Lung (tissue), 12 donors: ENCODE measurements around the gene DNLZ. TPM values are rescaled to one million over a fixed set of nuclear protein-coding genes. Genes with fewer than 3 reads are reported as not detected.

Experiments
- ATAC-seq: fragments of 200-7000 bp; cut with Tn5 transposase; one replicate; pipeline ENCODE4 v1.9.1; 2020; ENCODE audit warnings: moderate number of reproducible peaks; ENCODE audit not compliant: insufficient read depth, low FRiP score
- DNase-seq, 3 donors: peaks; one replicate each; pipeline ENCODE4 v3.0.0-alpha.2; 2013 to 2017
- H3K27ac ChIP-seq, 2 donors: one replicate each; pipeline ENCODE4 v1.5.1; 2013; ENCODE audit warnings: mild to moderate bottlenecking in 2 of 2, moderate library complexity in 2 of 2, control low read depth in 1 of 2, inconsistent platforms in 1 of 2, low read depth in 1 of 2, low read length in 1 of 2
- H3K27me3 ChIP-seq, 3 donors: one replicate each; pipeline ENCODE4 v1.5.1; 2013; ENCODE audit warnings: low read length in 2 of 3; ENCODE audit not compliant: control insufficient read depth in 3 of 3, insufficient read depth in 3 of 3
- H3K36me3 ChIP-seq, 4 donors: one replicate each; pipeline ENCODE4 v1.5.1; 2013; ENCODE audit warnings: low read length in 4 of 4, mild to moderate bottlenecking in 1 of 4, moderate library complexity in 1 of 4; ENCODE audit not compliant: control insufficient read depth in 4 of 4, insufficient read depth in 4 of 4
- H3K4me1 ChIP-seq, 5 donors: one replicate each; pipeline ENCODE4 v1.5.1; 2013; ENCODE audit warnings: low read length in 5 of 5, mild to moderate bottlenecking in 2 of 5, moderate library complexity in 1 of 5; ENCODE audit not compliant: control insufficient read depth in 5 of 5, insufficient read depth in 5 of 5
- H3K4me3 ChIP-seq: one replicate; pipeline ENCODE4 v1.5.1; 2013; ENCODE audit warnings: mild to moderate bottlenecking, control low read depth, moderate library complexity
- H3K9ac ChIP-seq, 2 donors: one replicate each; pipeline ENCODE4 v1.5.1; 2013; ENCODE audit warnings: low read length in 2 of 2, control low read depth in 1 of 2; ENCODE audit not compliant: insufficient read depth in 1 of 2
- H3K9me3 ChIP-seq, 4 donors: one replicate each; pipeline ENCODE4 v1.5.1; 2013; ENCODE audit warnings: low read length in 3 of 4, mild to moderate bottlenecking in 1 of 4, moderate library complexity in 1 of 4; ENCODE audit not compliant: control insufficient read depth in 4 of 4, insufficient read depth in 3 of 4
- CTCF ChIP-seq: IDR thresholded peaks from 2 replicates; pipeline ENCODE4 v1.5.1; 2012; ENCODE audit warnings: mild to moderate bottlenecking; ENCODE audit errors: control extremely low read depth, extremely low read depth
- WGBS, 2 donors: extraction: QIAGEN DNeasy Blood & Tissue Kit; methylation state at CpG; one replicate each; pipeline ENCODE4 v1.1.7; 2013; 5-methylcytosine and 5-hydroxymethylcytosine counted together
- polyA plus RNA-seq, 2 donors: library from polyadenylated mRNA; stranded (reverse); fragments of 200-250 nt; gene quantifications; one replicate each; pipeline ENCODE4 v1.2.1, GENCODE V29; 2013
- total RNA-seq, 2 donors: library from RNA; depleted of rRNA in 1 of 2; stranded (reverse); fragments of >200 nt in 1 of 2; gene quantifications; one replicate each; pipeline ENCODE4 v1.2.1, GENCODE V29; 2014 to 2021
- donor health status: control.
- donor health status: control.
- donor health status: Bipolar disorder and iron deficiency.
- donor health status: healthy.
- donor health status: DM: yes; HTN: yes; CAD: no.

Gene DNLZ
- total and polyA plus RNA-seq, 4 donors: 7.7 to 34.3 (median 16.8) TPM

GRCh38 chr9:136346927-136347465 lies 16.5 kb downstream of the DNLZ start:
- Histone ChIP-seq H3K27ac (no peak overlapping the region), H3K27me3 (no peaks in the 10 kb centered on the region), H3K9ac (no peak overlapping the region), H3K36me3 (peaks cover 0 to 6% (median 1%) of the 10 kb centered on the region in 4 donors), H3K4me1 (peaks cover 0 to 30% (median 4%) of the 10 kb centered on the region in 5 donors), H3K9me3 (no peaks in the 10 kb centered on the region), H3K4me3 (no peak overlapping the region)
- ATAC-seq (no peak), DNase-seq (no peak)
- TF ChIP-seq CTCF: no peak
- 84 to 93% methylated on average over 20 of the region's 20 CpGs for WGBS, 2 donors

GRCh38 chr9:136346157-136346481 lies 17.4 kb downstream of the DNLZ start:
- Histone ChIP-seq H3K4me3 (no peak overlapping the region), H3K27ac (peak overlapping the region; percentile 36 to 61), H3K4me1 (peaks cover 0 to 34% (median 4%) of the 10 kb centered on the region in 5 donors)

GRCh38 chr9:136345281-136346156 lies 18.0 kb downstream of the DNLZ start:
- DNase-seq: no peak
- H3K4me1 ChIP-seq: peaks cover 0 to 34% (median 4%) of the 10 kb centered on the region in 5 donors
- 48 to 64% methylated on average over 41 to 43 of the region's 43 CpGs for WGBS, 2 donors
- H3K36me3 ChIP-seq: peaks cover 0 to 10% (median 5%) of the 10 kb centered on the region in 4 donors
- peak; percentile 52 for ATAC-seq
- no peaks in the 10 kb centered on the region for H3K27me3 ChIP-seq
- H3K9ac ChIP-seq: no peak overlapping the region
- TF ChIP-seq CTCF: no peak
- H3K4me3 ChIP-seq: no peak overlapping the region
- no peaks in the 10 kb centered on the region for H3K9me3 ChIP-seq
- H3K27ac ChIP-seq: peak overlapping the region; percentile 36 to 61

More at GRCh38 chr9:136346157-136346481, 17.4 kb downstream of the DNLZ start:
- ATAC-seq: no peak
- H3K36me3 ChIP-seq: peaks cover 0 to 7% (median 2%) of the 10 kb centered on the region in 4 donors
- DNase-seq: no peak
- no peaks in the 10 kb centered on the region for H3K9me3 ChIP-seq
- WGBS, 2 donors: 47 to 82% methylated on average over 10 of the region's 10 CpGs
- no peak overlapping the region for H3K9ac ChIP-seq
- no peaks in the 10 kb centered on the region for H3K27me3 ChIP-seq
- no peak for TF ChIP-seq CTCF
